Renal cortex interstitium (tissue), 11 donors: ENCODE measurements around the gene MAPKAPK2. TPM values are rescaled to one million over a fixed set of nuclear protein-coding genes. Genes with fewer than 3 reads are reported as not detected.

Experiments used
- DNase-seq, 11 donors: peaks; one replicate each; pipeline ENCODE4 v3.0.0-alpha.2; 2013; ENCODE audit warnings: low read depth in 9 of 11, low spot score in 4 of 11; ENCODE audit errors: extremely low read depth in 1 of 11
- polyA plus RNA-seq, 3 donors: library from polyadenylated mRNA; unstranded; fragments of 120-200 nt; gene quantifications; one replicate each; pipeline ENCODE4 v1.2.1, GENCODE V29; 2013; ENCODE audit not compliant: insufficient read length in 3 of 3

MAPKAPK2 gene
- polyA plus RNA-seq, 3 donors: 73.7 to 86.1 (median 78.5) TPM

DNA sequence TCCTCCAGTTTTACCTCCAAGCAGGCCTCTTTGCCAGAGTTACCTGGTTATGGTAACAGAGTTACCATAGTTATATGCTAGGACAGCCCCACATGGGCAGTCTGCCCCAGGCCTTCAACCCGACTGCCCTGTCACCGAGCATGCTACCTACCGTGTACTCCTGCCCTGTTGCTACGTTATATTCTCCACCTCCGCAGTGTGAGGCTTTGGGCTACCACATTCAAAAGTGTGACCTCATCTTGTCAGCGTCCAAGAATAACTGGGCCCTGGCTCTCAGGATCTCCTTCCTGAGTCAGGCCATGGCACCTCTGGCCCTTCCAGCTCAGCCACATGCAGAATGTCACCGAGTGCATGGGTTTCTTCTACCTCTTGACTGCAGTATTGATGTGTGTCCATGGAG lies 8.9 kb downstream of the MAPKAPK2 start:
- no peak for DNase-seq

DNA sequence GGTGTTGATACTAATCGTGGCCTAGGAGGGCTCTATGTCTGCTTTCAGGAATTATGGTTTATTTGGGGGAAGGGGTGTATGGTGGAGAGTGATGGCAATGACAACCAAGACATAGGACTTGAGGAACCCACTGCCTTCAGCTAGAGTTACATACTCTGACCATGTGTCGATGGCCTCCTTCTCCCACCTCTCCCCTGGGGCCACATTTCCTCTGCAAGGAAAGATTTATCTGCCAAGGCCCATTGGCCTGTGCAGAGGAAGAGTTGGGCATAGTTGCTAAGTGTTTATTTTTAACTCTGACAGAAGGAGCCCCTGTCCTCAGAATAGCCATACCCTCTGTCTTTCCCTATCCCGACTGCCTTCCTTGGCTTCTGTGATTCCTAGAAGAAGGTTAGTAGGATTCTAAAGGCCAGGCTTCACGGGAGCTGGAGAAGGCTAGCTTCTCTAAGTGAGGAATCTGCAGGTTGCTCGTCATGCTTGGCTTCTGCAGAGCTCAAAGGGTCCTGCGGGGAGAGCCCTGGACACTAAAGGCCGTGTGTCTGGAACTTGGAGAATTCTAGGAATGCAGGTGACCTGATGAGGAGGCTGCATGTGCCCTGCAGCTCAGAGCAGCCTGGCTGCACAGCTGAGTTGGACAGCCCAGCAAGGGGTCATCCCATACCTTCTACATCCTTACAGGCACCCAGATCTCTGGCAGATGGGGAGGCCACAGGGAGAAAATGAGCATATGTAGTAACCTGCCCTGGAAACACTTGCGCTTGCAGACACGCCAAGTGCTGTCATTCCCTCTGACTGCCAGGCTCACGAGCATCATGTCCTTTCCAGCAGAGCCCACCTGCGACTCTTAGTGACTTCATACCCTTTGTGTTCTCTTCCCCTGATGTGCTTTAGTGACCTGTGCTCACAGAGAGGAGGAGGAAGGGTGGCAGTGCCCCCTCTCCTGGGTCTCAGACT lies 9.7 kb downstream of the MAPKAPK2 start:
- DNase-seq: no peak

DNA sequence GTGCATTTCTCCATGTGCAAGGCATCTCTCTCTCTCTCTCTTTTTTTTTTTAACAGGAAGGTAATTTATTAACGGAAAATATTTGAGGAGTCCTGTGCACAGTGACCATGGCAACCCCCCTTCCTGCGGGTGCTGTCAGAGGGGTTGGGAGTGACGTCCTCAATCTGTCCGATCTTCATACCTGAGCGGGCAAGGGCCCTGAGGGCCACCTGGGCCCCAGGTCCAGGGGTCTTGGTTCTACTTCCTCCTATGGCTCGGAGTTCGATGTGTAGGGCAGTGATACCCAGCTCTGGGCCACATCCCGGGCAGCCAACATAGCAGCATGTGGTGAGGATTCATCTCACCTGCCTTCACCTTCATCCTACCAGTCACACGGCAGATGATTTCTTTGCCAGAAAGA lies 11.0 kb downstream of the MAPKAPK2 start:
- no peak for DNase-seq

DNA sequence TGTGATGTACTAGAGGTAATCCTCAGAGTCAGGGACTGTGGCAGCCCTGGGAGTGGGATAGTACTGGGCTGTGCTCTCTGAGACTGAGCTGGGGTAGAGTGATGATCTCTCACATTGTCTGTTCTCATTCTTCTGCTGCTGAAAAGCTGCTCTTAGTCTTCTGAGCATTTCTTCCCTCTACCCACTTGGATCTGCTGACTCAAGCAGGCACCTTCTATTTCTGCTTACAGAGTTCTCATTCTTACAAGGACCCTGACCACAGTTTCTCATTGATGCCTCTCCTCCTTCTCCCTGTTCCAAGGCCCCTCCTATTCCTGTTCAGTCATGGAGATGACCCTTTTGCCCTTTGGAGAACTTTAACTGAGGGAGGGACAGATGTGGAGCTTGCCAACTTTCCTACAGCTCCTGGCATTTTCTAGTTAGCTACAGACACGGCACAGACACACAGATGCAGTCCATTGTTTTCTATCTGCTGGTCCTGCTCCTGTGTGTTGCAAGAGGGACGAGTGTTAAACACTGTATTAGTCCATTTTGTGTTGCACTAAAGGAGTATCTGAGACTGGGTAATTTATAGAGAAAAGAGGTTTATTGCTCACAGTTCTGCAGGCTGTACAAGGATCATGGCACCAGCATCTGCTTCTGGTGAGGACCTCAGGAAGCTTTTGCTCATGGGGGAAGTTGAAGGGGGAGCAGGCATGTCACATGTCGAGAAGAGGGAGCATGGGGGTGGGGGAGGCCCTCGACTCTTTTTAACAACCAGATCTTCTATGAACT lies 12.3 kb downstream of the MAPKAPK2 start:
- no peak for DNase-seq

DNA sequence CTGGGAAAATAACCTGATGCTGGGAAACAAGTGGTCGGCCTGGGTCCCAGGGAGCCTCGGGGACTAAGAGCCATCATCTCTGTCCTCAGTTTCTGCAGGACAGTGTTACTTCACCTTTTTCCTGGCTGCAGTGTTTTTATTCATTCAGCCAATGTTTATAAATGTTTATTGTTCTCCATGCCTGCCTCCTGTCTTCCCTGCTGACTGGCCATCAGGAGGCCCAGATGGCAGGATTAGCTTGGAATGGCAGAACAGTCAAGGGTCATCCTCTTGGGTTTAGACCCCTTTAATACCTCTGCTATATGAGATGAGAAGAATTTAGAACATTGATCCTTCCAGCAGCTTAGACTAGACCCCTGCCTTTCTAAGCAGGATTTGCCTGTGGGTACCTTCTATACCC lies 13.3 kb downstream of the MAPKAPK2 start:
- DNase-seq: no peak

DNA sequence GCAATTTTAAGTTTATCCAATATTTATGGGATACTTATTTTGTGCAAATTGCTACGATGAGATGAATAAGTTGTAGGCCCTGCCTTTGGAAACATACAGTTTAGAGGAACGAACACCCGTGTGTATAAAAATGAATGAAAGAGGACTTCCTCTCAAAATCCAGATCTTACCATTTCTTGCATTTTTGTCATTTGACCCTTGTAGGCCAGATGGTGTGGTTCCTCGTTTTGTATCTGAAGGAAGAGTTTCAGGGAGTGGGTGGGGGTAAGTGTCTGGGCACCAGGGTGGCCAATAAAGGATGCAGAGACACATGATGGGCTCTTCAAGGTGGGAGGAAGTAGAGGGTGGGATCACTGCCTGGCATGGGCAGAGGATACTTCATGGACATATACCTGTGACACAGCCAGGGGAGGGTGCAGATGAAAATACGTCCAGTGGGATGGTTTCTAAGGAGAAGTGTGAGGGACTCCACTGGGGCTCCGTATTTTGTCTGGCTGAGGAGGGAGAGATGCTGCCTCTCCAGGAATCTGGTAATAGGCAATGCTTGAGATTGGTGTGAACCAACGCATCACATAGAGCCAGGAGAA lies 14.4 kb downstream of the MAPKAPK2 start:
- no peak for DNase-seq

DNA sequence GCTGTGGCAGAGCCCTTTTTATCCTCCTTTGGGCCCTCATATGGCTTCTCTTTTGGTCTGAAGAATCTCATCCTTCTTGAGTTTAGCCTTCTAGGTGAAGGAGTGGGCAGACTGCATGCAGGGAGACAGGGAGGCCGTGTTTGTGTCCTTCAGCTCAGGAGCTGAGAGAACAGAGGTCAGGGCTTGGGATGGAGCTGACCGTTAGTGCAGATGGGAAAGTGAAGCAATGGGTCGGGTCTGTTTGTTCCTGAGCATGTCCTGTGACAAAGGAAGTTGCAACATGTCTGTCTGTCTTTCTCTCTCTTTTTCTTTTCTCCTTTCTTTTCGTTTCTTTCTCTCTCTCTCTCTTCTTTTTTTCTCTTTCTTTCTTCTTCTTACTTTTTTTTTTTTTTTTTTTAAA lies 14.9 kb downstream of the MAPKAPK2 start:
- DNase-seq: no peak

DNA sequence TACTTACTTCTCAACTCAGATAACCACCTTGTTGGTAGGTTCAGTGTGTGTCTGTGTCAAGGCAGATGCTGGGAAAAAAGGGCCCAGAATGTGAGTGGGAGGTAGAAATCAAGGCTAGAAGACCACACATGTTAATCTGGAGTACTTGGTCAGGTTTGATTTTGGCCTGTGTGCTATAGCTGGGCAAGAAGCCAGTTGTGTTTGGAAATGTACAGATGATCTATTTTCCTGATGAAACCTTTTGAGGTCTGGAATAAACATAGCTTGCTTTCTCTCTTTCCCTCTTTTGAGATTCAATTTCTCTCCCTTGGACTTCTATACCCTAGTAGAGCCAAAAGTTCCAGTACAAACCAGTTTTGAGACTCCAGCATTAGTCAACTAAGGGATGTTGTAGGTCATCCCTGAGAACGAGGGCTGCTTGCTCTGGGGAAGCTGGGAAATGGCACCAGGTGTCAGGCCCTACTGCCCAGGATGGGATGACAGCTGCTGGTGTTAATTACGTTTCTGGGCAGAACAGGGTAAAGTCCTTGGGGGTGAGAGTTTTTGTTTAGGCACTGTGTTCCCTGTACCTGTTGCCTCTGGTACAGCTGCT lies 15.8 kb downstream of the MAPKAPK2 start:
- no peak for DNase-seq

DNA sequence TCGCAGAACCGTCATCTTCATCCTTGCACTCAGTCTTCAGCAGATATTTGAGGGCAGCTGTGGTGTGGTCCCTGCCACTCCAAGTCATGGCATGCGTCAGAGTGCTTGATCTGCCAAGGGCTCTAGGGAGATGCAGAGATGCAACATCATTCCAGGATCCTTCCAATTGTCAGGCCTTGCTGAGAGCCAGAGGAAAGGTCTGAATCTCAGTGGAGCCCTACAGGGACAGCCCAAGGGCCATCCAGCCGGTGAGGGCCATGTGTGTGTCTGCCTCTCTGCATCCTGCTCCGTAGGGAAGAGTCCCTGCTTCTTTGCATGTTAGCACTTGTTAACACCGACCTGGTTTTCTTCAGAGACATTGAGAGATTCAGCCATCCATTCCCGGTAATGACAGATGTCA lies 17.6 kb downstream of the MAPKAPK2 start:
- DNase-seq: no peak

DNA sequence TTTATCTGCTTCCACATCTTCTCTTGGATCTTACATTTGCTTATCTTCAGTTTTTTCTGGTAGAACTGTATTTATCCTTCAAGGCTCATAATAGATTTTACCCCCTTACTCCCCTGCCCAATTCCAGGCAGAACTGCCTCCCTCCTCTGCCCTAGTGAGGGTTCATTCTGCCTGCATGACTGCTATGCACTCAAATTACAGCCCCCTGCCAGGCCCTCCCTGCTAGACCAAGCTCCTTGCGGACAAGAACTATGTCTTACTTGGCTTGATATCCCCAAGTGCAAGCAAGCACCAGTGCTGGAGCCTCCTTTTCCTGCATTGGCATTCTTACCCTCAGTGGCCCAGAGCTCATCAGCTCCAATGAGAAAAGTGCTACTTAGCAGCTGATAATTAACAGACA lies 18.1 kb downstream of the MAPKAPK2 start:
- DNase-seq: no peak

DNA sequence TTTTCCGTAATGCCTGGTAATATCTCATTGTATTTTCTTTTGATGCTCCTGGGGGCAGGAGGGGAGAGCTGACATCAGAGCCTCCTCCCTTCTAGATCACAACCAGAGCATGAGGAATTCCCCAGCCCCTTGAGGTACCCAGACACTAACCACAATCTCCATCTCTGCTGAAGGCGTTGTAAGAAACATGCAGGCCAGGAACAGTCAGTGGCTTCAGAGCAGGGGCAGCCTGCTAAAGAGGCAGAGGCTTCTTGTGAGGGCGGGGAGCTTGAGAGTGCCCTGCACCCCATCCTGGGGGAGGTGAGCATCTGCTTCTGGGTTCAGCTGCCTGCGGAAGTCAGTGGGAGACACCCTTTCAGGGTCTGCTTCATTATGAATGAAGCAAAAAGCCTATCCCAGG lies 19.0 kb downstream of the MAPKAPK2 start:
- no peak for DNase-seq

DNA sequence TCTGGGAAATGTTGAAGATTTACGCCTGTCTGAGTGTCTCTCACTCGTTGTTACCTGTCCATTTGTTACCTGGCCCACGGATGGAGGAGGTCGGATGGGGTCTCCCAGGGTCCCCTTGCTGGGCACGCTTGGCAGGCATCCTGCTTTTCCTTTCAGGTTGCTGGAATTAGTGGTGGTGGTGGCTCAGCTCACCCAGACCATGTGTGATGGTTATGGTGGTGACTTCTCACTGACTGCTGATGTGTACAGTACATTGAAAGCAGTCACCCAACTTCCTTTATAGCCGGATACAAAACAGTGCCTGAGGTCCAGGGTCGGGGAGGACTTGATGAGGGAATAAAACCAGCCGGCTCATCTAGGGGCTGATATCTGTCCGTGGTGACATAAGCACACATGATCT lies 19.5 kb downstream of the MAPKAPK2 start:
- DNase-seq: no peak

DNA sequence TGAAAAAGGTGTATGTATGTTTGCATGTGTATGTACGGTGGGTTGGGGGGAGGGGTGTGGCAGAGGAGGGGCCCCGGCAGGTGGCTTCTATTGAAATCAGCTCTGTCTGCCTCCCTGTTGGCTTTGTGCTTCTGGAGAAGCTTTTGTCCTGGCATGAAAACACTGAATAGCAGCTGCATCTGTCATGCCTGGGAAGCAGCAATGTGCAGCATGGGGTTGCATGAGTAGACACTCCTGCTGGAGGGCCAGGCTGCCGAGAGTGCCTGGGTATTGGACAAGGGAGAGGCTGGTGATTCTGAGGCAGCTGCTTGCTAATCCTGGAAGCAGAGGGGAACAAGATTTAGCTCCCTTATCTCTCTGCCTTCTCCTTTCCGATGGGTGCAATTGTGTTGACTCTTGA lies 20.5 kb downstream of the MAPKAPK2 start:
- no peak for DNase-seq

DNA sequence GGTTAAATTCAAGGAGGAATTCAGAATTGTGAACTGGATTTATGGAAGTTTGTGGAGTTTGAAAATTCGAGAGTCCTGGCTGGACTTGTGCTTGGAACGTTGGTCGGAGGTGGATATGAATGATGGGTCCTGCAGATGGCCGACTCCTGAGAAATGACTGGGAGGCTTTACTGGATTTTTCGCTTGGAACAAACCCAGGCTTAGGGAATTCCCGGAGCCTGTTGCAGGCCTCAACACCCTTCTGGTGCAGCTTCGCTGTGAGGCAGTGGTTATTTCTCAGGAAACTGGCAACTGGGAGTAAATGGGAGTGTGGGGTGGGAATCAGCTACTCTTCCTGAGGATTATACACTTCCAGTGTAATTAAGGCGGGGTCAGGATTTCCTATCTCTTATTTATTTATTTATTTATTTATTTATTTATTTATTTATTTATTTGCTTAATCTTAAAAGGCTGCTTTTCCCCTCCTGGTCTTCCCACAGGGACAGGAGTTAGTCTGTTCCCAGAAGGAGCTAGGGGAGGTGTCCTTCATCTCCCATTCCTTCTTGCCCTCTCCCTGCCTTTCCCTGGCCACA lies 21.1 kb downstream of the MAPKAPK2 start:
- no peak for DNase-seq

DNA sequence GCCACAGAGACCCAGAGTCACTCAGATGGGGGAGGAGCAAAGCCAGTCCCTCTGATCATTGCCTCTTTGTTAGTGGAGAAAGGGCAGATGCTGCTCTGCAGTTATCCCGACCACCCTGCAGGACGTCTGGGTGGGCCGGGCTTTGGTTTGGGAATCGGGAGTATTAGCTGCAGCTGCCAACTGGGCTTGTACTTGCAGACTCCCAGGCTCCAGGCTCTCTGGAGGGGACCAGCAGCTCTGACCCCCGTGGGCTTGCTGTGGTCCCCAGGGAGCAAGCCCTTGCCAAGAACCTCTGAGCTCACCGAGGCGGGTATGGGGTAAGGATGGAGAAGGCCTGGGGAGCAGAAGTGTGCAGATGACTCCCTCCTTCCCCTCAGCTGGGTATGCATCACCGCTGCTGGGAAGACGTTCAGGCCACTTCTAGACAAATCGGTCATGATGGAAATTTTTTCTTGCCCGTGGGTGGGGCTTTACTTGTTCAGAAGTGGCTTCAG lies 21.6 kb downstream of the MAPKAPK2 start:
- DNase-seq: no peak

DNA sequence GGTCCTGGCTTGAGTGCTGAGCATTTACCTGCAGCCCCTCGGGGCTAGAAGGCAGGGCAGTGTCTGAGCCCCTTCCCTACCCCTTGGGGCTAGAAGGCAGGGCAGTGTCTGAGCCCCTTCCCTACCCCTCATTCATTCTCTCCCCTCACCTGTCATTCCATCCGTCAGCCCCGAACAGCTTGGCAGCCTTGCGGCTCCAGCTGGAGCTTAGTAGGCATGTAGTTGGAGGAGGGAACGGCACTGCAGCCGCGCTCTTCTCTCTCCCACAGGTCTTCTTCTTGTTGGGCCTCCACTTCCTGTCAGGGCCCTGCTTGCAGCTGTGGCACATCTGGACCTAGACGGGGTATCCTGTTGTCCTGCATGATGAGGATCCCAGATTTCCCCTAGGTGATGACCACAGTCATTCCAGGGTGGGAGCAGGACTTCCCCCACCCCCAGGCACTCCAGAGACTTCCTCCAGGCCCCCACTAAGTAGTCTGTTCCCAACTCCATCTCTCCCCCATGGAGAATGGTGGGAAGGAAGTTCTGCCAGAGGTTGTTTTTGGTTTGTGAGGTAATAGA lies 22.2 kb downstream of the MAPKAPK2 start:
- no peak for DNase-seq

DNA sequence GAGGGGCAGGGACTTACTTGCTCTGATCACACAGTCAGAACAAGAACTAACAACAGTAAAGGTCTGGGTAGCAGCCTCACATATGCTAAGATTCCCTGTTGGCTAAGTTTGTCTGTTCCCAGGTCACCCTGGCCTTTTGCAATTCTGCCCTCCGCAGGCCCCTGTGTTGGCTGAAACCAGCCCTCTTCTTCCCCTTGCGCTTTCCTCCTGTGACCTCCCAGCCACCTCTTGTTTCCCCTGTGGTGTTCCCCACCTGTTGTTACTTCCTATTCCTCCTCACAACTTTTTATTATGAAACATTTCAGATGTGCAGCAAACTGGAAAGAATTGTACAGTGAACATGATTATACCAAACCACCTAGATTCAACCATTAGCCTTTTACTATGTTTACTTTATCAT lies 23.4 kb downstream of the MAPKAPK2 start:
- DNase-seq: no peak

DNA sequence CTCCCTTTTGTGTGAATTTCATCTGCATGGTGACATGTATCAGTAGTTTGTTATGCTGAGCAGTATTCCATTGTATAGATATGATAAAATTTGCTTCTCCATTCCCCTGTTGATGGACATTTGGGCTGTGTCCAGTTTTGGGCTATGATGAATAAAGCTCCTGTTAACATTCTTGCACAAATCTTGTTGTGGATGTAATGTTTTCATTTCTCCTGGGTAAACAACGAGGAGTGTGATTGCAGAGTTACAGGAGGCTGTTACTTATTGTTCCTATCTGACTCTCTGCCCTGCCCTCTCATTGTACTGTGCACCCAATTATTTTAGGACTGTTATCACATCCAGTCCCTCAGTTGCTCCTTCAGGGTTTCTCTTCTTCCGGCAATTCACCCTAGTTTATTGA lies 24.2 kb downstream of the MAPKAPK2 start:
- no peak for DNase-seq

DNA sequence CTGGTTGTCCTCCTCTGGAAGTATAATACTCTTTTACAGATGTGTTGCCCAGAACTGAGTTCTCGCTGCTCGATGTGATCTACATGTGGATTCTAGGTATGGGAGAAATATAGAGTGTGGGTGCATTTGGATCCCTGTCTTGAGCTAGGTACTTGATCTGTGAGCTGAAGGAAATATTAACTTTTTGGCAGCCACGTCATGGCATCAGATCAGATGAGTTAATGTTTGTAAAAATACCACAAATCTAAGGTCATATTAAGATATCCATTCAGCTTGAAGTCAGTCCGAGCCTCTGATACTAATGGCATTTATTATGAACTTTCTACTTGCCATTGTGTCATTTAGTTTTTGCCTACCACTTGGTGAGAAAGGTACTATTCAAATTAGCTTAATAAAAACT lies 24.6 kb downstream of the MAPKAPK2 start:
- no peak for DNase-seq
